ENCODE data around the gene RNF4. TPM values are rescaled to one million over a fixed set of nuclear protein-coding genes. Genes with fewer than 3 reads are reported as not detected.
"Not testable (repeated sequence)": the region's sequence is repeated elsewhere in the genome, so short reads cannot be mapped to it uniquely, and the experiment has no call there.

The RNF4 gene
- total RNA-seq, 1 donor, result 30.4 TPM

DNA sequence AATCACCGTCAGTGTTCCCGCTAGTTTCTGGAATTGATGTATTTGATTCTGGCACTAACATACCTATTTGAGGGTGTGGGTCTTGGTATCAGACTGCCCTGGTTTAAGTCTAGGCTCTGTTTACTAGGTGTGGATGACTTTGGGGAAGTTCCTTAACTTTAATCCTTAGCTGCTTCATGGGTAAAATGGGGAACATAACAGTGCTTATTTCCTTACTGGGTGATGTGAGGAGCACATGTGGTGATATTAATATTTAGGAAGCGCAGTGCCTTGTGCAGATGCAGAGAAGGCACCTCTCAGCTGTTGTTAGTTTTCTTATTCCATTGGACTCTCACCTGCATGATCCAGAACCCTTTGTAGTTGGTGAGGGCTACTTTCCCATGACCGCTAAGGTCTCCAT lies 17.1 kb downstream of the RNF4 start:
- DNase-seq (ENCODE audit: low read depth in 2 of 3, low spot score in 2 of 3), result no peak

DNA sequence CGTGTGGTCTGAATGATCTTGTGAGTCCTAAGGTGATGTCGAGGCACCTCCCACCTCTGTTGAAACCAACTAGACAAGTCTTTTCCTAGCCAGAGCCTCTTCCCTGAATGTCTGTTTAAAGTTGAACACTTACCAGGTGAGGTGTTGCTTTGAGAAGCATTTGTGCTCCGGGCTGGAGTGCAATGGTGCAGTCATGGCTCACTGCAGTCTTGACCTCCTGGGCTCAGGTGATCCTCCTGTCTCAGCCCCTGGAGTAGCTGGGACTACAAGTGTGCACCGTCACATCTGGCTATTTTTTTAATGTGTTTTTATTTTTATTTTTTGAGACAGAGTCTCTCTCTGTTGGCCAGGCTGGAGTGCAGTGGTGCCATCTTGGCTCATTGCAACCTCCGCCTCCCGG lies 18.1 kb downstream of the RNF4 start:
- DNase-seq (ENCODE audit: low read depth in 2 of 3, low spot score in 2 of 3), result no peak

DNA sequence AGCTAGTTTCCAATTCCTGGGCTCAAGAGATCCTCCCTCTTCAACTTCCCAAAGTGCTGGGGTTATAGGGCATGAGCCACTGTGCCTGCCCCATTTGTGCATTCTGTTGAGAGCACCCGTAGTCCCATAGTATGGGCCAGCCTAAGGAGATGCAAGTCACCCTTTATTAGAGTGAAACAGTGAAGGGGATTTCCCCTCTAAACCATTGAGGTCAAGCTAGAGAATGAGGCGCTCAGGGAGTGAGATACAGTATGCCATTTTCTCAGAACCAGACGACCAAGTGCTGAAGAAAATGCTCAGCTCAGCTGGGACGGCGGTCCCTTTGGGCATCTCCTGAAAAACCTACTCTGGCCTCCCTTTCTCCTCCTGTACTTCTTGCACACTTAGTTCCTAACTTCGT lies 18.7 kb downstream of the RNF4 start:
- no peak for DNase-seq (ENCODE audit: low read depth in 2 of 3, low spot score in 2 of 3)

DNA sequence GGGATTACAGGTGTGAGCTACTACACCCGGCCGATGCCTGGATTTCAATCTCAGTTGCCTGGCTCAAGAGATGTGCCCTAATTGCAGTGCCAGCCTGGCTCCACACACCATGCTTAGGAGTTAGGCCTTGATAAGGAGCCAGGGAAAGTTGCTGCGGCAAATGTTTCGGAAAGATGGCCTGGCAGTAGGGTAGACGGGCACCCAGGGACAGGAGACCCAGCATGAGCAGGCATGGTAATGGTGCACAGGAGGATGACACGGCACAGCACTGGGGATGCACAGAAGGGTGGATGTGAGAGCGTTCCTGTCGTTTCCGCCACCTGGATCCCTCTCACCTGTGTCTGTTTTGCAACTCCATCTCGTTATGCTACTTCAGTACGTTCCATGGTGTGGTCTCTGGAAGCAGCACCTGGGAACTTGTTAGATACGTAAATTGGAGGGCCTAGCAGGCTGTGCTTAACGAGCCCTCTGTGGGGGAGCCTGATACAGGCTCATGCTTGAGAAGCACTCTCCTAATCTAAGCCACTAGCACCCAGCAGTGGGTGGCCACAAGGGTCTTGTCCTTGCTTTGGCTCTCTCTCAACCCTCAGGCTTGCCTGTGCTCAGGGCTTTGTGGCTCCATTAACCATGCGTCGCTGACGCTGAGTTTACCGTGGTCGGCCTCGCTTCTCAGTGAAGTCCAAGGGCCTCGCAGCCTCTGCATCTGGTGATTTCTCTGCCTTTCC lies 20.3 kb downstream of the RNF4 start:
- DNase-seq (ENCODE audit: low read depth in 2 of 3, low spot score in 2 of 3), result no peak

DNA sequence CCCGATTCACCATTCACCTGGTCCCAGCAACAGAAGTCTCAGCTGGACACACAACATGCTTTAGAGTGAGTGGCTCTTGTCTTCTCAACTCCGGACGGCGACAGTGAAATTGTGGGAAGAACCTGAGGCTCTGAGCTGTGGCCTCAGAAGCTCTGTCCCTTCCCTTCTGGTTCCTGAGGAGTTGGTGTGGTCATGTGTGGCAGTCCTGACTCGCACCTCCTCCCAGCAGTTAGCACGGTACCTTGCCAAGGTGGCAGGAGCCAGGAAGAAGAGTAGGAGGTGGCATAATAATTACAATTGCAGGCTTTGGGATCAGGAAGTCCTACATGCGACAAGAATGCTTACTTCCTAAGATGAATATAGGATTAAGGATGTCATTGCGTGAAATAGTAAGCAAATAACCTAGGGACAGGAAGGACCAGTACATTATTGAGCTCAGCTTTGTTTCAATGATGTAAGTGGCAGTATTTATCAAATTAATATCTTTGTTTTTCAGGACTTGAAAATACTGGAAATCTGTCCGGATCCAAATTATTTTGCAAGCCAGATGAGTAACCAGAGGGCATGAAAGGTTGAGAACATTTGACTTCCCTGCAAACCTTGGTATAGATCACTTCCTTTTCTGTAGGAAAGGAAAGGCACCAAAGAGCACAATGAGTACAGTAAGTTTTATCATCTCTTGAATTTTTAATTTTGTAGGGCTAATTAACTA lies 21.1 kb downstream of the RNF4 start:
- DNase-seq (ENCODE audit: low read depth in 2 of 3, low spot score in 2 of 3), result no peak

DNA sequence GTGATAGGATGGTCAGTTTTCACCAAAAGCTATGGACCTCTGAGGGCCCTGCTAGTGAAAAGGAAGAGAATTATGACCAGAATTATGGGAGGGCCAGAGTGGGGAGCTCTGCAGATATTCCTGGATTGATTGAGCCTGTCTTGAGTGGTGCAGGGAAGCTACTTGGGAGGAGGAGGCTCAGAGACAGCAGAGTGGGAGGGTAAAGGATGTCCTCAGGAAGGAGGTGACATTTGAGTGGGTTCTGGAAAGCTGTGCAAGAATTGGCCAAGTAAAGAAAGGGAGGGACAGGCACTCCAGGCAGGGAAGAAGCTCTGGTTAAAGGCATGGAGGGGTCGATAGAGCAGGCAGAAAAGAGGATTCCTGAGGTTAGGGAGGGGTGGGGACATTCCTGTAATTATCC lies 24.1 kb downstream of the RNF4 start:
- DNase-seq (ENCODE audit: low read depth in 2 of 3, low spot score in 2 of 3), result no peak

DNA sequence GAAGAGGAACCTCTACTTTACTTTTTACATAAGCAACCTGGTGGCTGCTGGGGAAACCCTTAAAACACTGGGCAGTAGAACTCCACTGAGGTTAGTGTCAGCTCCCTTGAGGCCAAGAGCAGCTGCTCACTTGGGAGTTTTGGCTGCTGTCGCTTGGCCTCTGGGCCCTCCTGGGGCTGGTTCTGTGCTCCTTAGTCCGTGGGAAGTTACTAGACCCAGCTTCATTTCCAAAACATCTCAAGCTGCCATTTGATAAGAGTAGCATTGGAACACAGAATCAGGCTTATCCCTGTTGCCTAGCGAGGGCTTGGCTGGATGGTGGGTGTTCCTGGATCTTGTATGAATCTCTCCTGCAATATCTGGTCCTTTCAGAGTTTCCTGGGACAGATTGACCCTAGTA lies 26.1 kb downstream of the RNF4 start:
- no peak for DNase-seq (ENCODE audit: low read depth in 2 of 3, low spot score in 2 of 3)

DNA sequence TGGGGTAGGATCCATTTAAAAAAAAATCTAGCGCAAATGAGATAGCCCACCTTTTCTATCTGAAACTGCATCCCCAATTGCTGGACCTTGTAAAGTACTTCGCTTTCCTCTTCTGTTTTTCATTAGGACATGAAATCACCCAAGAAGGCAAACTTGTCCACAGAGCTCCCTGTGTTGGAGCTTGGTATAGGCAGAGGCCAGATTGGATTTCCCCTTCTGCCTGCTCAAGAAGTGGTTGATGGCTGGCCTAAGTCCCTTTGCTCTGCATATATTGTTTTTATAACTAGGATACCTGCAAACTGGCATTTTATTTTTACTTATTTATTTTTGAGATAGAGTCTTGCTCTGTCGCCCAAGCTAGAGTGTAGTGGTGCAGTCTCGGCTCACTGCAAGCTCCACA lies 28.4 kb downstream of the RNF4 start:
- DNase-seq (ENCODE audit: low read depth in 2 of 3, low spot score in 2 of 3), result no peak

DNA sequence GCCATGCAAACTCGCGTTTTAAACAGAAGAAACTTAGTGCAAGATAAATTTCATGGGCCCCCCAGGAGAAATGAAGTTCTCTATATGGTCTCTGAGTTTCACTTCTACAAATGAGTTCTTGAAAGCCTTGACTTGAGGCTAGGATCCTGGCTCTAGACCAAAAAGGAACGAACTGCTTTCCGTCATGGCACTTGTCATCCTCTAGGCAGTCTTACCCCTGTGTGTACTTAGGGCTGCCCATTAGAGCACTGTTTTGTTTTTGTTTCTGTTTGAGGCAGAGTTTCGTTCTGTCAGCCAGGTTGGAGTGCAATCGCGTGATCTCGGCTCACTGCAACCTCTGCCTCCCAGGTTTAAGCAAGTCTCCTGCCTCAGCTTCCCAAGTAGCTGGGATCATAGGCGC lies 29.0 kb downstream of the RNF4 start:
- DNase-seq (ENCODE audit: low read depth in 2 of 3, low spot score in 2 of 3), result no peak

DNA sequence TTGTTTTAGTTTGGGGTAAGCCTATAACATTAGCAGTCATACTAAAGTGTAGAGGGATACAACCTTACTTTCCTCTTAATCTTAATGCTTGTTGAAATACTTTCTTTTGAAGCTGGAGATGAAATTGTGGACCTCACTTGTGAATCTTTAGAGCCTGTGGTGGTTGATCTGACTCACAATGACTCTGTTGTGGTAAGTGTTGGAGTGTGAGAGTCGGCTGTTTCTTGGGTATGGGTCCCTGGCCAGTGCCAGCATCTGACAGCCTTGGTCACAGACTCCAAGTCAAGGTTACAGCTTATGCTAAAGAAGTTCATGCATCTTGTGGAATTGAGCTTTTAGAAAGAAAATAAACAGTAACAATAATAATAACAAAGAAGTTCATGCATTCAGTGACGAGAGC lies 31.6 kb downstream of the RNF4 start:
- no peak for DNase-seq (ENCODE audit: low read depth in 2 of 3, low spot score in 2 of 3)

DNA sequence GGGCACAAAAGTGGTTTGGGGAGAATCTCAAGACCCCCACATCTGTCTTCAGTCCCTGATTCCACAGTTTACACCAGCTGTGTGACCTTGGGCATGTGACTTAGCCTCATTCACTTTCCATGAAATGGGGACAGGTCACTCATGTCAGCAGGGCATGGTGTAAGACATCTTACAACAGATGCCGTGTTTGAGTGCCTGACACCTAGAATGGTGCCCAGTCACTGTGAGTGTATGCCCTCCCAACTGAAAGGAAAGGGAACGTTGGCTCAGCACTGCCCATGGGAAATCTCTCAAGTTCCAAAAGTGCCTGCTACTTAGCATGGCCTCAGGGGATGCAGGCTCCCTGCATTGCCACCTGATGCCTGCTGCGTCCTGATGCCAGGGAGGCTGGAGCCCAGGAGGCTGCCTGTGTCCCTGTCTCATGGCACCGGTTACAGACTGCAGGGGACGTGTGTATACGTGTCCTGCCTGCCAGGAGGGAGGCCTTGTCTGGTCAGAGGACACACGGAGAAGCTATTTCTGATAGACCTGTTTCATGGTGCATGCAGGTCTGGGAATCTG lies 32.2 kb downstream of the RNF4 start:
- no peak for DNase-seq (ENCODE audit: low read depth in 2 of 3, low spot score in 2 of 3)

DNA sequence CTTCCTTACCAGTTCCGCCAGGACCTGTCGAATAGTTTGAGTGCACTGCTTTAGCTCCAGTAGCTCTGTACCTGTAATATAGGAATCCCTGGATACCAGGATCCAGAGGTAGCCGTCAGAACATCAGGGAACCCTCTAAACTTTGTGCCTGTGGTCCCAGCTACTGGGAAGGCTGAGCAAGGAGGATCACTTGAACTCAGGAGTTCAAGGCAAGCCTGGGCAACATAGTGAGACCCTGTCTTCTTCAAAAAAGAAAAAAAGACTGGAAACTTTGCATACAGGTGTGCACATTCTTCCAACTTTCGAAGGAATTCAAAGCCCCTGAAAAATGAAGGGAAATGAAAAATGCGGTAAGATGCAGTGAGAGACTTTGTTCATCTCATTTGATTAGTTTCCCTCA lies 34.9 kb downstream of the RNF4 start:
- DNase-seq (ENCODE audit: low read depth in 2 of 3, low spot score in 2 of 3), result no peak

DNA sequence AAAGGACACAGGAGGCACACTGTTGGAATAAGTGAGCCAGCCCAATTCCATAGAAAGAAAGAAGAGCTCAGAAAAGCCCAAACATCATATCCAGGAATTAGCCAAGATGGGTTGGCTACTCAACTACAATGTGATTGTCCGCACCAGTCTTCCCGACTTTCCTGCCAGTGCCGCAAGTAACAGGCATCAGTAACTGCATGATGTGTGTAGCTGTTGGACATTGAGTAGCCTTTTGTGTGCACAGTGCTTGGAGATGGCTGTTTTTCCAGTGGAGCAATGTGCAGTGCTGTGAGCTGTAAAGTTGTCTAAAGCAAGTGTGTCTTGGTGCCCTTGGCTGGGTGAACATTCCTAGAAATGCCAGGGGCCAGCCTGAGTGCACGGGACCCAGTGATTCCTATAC lies 38.4 kb downstream of the RNF4 start:
- DNase-seq (ENCODE audit: low read depth in 2 of 3, low spot score in 2 of 3), result no peak

DNA sequence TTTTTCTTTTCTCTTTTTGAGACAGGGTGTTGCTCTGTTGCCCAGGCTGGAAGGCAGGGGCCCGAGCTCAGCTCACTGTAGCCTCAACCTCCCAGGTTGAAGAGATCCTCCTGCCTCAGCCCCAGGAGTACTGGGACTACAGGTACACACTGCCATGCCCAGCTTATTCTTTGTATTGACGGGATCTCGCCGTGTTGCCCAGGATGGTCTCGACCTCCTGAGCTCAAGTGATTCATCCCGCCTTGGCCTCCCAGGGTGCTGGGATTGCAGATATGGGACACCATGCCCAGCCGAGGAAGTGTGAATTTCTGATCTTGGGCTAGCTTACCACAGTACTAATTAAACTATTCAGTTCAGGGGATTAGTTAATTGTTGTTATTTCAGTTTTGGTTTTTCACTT lies 38.9 kb downstream of the RNF4 start:
- DNase-seq (ENCODE audit: low read depth in 2 of 3, low spot score in 2 of 3), result no peak

DNA sequence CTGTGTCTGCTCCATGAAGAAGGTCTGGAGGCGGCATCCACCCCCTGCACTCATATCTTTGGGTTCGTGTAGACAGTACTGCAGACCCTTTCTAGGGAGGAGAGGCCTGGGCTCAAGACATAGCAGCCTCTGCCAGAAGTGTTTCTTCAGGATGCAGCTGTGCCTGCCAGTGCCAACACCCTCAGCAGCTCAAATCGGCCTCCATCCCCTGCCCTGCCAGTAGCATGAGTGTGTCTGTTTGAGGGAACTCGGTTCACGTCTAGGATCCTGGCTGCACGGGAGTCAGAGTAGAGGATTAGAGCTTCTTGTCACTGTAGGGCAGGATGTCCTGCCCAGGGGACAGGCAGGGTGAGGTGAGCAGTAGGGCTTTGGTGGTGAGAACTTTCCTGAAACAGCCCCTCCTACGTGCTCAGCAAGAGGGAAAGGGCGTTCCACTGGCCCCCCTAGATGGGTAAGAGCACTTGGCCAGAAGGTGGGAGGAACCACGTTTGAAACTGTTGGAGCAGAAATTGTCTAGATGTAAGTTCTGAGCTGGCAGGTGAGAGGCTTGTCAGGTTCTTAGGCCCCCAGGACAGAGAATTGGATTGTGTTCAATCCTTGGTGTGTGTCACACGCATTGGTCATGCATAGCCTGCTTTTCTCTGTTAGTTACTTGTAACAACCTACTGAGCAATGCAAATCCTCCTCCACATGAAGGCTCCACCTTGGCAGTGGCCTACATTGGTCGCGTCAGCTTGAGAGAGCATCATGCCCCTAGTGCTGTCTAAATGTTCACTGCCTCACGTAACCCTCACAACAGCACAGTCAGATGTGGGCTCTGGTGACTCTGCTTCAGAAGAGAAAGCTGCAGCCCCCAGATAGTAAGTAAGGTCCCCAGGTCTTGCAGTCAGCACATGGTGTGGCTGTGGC lies 41.7 kb downstream of the RNF4 start:
- no peak for DNase-seq (ENCODE audit: low read depth in 2 of 3, low spot score in 2 of 3)

DNA sequence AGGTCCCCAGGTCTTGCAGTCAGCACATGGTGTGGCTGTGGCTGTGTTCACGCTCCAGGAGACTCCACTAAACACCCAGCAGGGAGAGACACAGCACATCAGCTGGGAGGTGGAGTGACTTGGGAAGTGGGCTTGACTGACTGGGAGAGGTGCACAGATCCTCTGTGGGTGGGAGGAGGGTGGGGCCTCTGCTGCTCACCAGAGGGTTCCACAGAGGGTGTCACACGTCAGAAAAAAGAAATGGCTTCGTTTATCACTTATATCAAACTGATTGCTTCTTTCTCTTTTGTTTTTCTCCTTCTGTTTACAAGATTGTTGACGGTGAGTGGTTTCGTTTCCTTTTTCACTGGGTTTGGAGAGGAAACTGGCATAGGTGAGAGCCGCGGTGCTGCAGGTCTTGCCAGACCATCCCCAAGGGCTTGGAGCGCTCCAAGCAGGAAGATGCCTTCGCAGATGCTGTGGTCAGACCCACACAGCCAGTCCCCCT lies 42.8 kb downstream of the RNF4 start:
- DNase-seq (ENCODE audit: low read depth in 2 of 3, low spot score in 2 of 3), result no peak

DNA sequence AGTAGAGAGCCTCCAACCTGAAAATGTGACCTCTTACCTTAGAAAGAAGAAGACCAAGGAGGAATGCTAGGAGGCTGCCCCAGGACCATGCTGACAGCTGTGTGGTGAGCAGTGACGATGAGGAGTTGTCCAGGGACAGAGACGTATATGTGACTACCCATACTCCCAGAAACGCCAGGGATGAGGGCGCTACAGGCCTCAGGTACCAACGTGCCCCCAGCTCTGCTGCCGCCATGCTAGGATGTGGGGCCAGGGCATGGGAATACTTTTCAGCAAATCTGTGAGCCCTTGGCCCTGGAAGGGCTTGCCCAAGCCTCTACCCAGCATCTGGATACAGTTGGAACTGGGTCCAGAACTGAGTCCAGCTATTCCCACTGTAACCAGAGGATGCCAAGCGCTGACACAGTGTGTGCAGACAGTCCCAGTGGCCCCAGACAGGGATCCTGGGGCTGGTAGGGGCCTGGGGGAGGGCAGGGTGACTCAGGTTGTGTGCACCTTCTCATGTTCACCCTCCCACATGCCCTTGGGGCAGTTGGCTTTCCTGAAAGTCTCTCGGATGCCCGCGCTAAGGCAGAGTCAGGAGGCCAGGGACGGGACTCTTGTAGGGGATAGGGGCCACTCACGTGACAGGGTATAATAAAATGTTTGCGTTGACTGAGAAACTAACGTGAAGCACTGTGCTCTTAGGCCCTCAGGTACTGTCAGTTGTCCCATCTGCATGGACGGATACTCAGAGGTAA lies 43.7 kb downstream of the RNF4 start:
- DNase-seq (ENCODE audit: low read depth in 2 of 3, low spot score in 2 of 3), result no peak

DNA sequence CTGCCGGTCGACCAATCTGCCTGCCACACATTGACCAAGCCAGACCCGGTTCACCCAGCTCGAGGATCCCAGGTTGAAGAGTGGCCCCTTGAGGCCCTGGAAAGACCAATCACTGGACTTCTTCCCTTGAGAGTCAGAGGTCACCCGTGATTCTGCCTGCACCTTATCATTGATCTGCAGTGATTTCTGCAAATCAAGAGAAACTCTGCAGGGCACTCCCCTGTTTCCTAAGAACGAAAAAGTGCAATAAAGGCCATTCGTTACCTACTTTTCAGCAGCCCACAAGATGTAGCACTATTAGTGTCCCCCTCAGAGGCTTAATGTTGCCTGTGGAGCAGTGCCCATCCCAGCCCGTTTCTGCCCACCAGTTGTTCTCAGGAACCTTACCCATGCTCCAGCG lies 45.3 kb downstream of the RNF4 start:
- DNase-seq (ENCODE audit: low read depth in 2 of 3, low spot score in 2 of 3), result not testable (repeated sequence)

DNA sequence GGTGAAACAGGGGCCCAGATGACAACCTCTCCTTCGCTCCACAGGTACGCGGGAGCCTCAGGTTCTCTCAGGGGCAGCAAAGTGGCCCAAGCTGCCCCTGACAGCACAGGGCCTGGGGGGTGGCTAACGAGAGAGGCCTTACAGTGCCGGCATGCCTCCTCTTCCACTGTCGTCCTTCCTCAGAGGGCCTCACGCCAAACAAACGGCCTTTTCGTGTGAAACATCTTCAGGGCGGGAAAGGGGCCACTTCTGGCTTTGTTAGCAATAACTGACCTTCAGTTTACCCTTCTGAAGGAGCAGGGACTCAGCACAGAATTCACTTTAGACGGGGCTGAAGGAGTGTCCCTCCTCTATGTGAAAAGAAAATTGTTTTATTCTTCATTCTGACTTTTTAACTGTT lies 46.0 kb downstream of the RNF4 start:
- DNase-seq (ENCODE audit: low read depth in 2 of 3, low spot score in 2 of 3), result not testable (repeated sequence)

DNA sequence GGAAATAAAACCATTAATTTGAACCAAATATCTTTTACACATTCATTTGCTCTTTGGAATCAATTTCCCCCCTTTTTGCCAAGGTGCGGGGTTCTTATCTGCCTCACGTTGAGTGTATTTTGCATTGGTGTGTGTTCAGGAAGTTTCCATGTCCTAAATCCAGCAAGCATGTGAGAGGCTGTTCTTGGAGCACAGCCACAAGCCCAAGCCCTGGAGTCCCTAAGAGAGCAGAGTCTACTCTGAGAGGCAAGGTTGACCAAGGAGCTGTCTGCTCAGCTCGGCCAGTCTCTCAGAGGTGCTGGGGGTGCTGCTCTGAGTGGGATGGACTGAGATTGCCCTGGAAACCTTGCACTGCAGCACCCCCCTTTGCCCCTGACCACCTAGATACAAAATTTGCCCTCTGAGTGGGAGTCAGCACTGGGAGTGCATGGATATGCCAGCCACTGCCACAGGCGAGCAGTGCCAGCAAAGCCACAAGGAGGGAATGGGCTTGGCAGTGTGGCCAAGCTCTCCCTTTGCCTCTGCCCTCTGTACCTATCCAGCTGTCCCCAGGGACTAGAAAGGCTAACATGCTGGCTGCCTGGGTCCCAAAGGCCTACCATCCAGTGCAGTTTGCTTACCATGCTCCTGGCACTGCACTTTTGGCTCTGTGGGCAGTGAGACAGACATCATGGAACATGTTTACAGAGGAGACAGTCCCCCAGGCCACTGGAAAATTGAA lies 47.1 kb downstream of the RNF4 start:
- DNase-seq (ENCODE audit: low read depth in 2 of 3, low spot score in 2 of 3), result no peak
